Hippocampal formation (tissue), 2 donors: Measurements from ENCODE around the gene RABIF.
"Not testable (repeated sequence)": the region's sequence is repeated elsewhere in the genome, so short reads cannot be mapped to it uniquely, and the experiment has no call there.

Source experiments
- DNase-seq, 2 donors: peaks; one replicate each; lab custom pipeline; 2025; lab: John Stamatoyannopoulos, UW

Gene RABIF

DNA sequence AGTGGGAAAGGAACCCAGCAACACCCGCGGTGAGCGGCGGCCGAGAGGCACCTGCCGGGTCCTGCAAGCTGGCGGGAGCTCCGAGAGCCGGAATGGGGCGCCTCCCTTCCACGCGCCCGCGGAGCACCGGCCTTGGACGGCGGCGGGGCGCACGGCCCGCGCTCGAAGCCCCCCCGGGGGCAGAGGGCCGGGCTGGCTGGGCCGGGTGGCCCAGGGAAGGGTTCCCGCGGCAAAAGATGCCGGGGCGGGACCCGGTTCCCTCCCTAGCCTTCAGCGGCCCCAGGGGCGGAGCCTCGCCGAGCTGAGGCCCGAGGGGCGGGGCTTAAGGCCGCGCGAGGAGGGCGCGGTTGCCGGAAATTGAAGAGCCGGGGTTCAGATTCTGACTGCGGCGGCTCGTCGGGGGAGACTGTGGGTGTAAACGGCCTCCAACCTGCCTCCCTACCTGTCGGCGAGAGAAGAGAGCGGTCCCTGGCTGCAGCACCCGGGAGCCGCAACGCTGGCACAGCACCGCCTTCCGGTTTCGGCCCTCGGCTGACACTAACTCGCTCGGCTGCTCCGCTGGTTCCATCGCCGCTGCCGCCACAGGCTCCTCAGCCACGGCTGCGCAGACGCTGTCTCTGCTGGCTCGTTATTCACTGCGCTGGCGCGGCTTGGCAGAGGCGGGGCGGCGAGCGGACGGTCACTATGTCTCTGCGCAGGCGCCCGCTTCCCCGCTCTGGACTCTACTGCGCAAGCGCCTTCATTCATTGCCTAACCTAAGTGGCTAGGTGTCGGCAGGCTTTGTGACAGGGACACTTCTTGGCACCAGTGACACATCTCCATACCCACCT is at the start of gene RABIF:
RABIF (minus strand) TSS at position 619 of the 830 bp plus-strand sequence; CDS start at position 568, 51 bp downstream.
- peak; percentile 89 to 92 for DNase-seq

GRCh38 chr1:202938287-202938925 is 49.5 kb upstream of the RABIF start:
- DNase-seq = no peak

DNA sequence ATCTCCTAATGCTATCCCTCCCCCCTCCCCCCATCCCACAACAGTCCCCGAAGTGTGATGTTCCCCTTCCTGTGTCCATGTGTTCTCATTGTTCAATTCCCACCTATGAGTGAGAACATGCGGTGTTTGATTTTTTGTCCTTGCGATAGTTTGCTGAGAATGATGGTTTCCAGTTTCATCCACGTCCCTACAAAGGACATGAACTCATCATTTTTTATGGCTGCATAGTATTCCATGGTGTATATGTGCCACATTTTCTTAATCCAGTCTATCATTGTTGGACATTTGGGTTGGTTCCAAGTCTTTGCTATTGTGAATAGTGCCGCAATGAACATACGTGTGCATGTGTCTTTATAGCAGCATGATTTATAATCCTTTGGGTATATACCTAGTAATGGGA is 47.5 kb upstream of the RABIF start:
- DNase-seq = not testable (repeated sequence)

DNA sequence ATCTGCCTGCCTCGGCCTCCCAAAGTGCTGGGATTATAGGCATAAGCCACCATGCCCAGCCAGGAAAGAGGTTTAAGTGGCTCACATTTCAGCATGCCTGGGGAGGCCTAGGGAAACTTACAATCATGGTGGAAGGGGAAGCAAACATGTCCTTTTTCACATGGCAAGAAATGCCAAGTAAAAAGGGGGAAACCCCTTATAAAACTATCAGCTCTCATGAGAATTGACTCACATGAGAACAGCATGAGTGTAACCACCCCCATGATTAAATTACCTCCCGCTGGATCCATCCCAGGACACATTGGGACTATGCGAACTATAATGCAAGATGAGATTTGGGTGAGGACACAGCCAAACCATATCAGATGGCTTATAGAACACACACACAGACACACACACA is 46.9 kb upstream of the RABIF start:
- DNase-seq = no peak

GRCh38 chr1:202934755-202935154 is 45.8 kb upstream of the RABIF start:
- DNase-seq = no peak

DNA sequence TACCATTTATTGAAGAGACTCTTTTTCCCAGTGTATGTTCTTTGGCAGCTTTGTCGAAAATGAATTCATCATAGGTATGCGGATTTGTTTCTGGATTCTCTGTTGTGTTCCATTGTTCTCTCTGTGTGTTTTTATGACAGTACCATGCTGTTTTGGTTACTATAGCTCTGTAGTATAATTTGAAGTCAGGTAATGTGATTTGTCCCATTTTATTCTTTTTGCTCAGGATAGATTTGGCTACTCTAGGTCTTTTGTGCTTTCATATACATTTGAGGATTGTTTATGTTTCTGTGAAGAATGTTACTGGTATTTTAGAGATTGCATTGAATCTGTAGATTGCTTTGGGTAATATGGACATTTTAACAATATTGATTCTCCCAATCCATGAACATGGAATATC is 43.5 kb upstream of the RABIF start:
- DNase-seq = no peak

GRCh38 chr1:202926581-202927491 is 37.9 kb upstream of the RABIF start, which contains the start of gene KLHL12:
Gene KLHL12, minus strand, starts transcription at chr1:202927234. Its CDS starts 2,072 bp downstream, at chr1:202925162.
- DNase-seq = peak; percentile 89 to 93

- DNase-seq = no peak
Measured at GRCh38 chr1:202923533-202923932, 34.6 kb upstream of the RABIF start.

GRCh38 chr1:202919615-202920014 is 30.7 kb upstream of the RABIF start:
- no peak for DNase-seq

DNA sequence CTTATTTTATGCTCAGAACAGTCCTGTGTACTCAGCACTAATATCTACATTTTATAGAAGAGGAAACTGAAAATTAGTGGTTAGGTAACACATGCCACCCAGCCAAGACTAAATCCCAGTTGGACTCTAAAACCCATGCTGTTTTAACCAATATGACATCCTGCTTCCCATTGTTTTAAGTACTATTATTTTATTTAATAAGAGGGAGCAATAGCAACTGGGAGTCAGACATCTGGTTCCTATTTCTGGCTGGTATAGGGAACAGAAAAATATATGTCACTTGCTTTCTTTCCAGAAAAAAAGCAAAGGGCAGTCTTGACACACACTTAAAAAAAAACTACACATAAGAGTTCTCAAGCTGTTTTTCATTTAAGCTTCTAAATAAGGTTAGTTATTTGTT is 26.2 kb upstream of the RABIF start:
- no peak for DNase-seq

- not testable (repeated sequence) for DNase-seq
Measured at GRCh38 chr1:202912476-202912875, 23.5 kb upstream of the RABIF start.

- DNase-seq = no peak
Measured at GRCh38 chr1:202909494-202909893, 20.5 kb upstream of the RABIF start.

DNA sequence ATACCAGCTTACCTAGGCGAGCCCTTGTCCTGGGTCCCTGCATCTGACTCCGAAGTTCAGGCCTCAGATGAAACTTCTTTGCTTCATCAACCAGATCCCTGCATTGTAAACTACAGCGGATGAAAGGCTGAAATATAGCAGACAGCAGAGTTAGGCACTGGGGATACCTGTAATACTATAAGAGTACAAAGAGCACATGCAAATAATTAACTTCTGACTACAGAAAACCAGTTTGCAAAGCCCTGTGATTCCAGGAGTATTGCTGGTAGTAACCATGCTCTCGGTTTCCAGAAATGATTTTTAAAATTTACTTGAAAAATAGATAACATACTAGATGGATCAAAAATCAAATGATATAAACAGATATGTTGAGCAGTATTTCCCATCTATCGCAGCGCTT is 20.0 kb upstream of the RABIF start:
- DNase-seq = no peak

- no peak for DNase-seq
Measured at GRCh38 chr1:202905331-202905730, 16.4 kb upstream of the RABIF start.

- DNase-seq = not testable (repeated sequence)
Measured at GRCh38 chr1:202903808-202904207, 14.9 kb upstream of the RABIF start.

- DNase-seq = no peak
Measured at GRCh38 chr1:202901555-202901954, 12.6 kb upstream of the RABIF start.

DNA sequence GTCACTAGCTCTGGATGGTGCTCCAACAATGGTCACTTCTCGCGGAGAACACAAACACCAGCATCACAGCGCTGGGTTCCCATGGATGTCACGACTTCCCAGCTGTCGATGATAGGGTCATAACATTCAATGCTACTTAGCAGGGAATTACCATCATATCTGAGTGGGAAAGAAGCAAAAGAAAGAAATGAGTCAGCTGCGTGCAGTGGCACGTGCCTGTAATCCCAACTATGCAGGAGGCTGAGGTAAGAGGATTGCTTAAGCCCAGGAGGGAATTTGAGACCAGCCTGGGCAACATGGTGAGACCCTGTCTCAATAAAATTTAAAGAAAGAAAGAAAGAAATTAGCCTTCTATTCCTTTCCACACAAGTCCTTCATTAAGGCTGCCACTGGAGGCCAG is 3.6 kb upstream of the RABIF start:
- no peak for DNase-seq

GRCh38 chr1:202890392-202890791 is 1.4 kb upstream of the RABIF start:
- DNase-seq = no peak

DNA sequence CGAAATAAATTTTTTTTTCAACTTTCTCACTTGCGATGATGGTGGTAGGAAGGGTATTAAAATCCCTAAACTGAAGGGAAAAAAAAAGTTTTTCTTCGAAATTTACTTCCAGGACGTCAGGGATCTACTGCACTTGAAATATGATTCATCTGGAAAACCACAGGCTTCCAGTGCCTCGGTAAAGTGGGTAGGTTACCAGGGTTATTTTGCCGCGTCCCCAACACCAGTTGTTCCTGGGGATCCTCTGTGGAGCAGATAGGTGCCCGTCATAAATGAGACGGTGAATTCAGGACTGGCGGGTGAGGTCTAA is 773 bp downstream of the RABIF start:
- DNase-seq = no peak

GRCh38 chr1:202880961-202881460 is 7.9 kb downstream of the RABIF start:
- DNase-seq = no peak

GRCh38 chr1:202880062-202880461 is 8.9 kb downstream of the RABIF start:
- no peak for DNase-seq

GRCh38 chr1:202879128-202879527 is 9.8 kb downstream of the RABIF start:
- DNase-seq = no peak
